HG03280 (cell line): ENCODE data around the gene LAMA1.

Experiments
- ATAC-seq: cut with Tn5 transposase; IDR thresholded peaks from one replicate; pipeline ENCODE4 v1.9.1; 2021; ENCODE audit warnings: mild to moderate bottlenecking, moderate library complexity; ENCODE audit not compliant: unreplicated experiment

LAMA1 gene

GRCh38 chr18:7049951-7050350 is 67.6 kb downstream of the LAMA1 start:
- no peak for ATAC-seq

- no peak for ATAC-seq
Measured at GRCh38 chr18:7048081-7048480, 69.5 kb downstream of the LAMA1 start.

- no peak for ATAC-seq
Measured at GRCh38 chr18:7047336-7047735, 70.3 kb downstream of the LAMA1 start.

- ATAC-seq, result no peak
Measured at GRCh38 chr18:7038330-7038851, 79.2 kb downstream of the LAMA1 start.

GRCh38 chr18:7037470-7037869 is 80.1 kb downstream of the LAMA1 start:
- no peak for ATAC-seq

GRCh38 chr18:7035807-7036206 is 81.8 kb downstream of the LAMA1 start:
- no peak for ATAC-seq

GRCh38 chr18:7034924-7035323 is 82.7 kb downstream of the LAMA1 start:
- no peak for ATAC-seq

GRCh38 chr18:7032537-7032936 is 85.1 kb downstream of the LAMA1 start:
- no peak for ATAC-seq

- ATAC-seq, result no peak
Measured at GRCh38 chr18:7028625-7029024, 89.0 kb downstream of the LAMA1 start.

- ATAC-seq, result no peak
Measured at GRCh38 chr18:7025194-7025593, 92.4 kb downstream of the LAMA1 start.

GRCh38 chr18:7023581-7023980 is 94.0 kb downstream of the LAMA1 start:
- ATAC-seq, result no peak

GRCh38 chr18:7023063-7023580 is 94.5 kb downstream of the LAMA1 start:
- ATAC-seq, result no peak

GRCh38 chr18:7021994-7022840 is 95.4 kb downstream of the LAMA1 start:
- no peak for ATAC-seq

- no peak for ATAC-seq
Measured at GRCh38 chr18:7020995-7021777, 96.4 kb downstream of the LAMA1 start.

GRCh38 chr18:7017013-7017412 is 100.6 kb downstream of the LAMA1 start:
- ATAC-seq, result no peak

GRCh38 chr18:7011142-7011541 is 106.5 kb downstream of the LAMA1 start:
- no peak for ATAC-seq

- no peak for ATAC-seq
Measured at GRCh38 chr18:7004009-7004408, 113.6 kb downstream of the LAMA1 start.

- no peak for ATAC-seq
Measured at GRCh38 chr18:7002107-7002506, 115.5 kb downstream of the LAMA1 start.

- no peak for ATAC-seq
Measured at GRCh38 chr18:7000484-7001096, 117.0 kb downstream of the LAMA1 start.

GRCh38 chr18:6997808-6998207 is 119.8 kb downstream of the LAMA1 start:
- no peak for ATAC-seq

GRCh38 chr18:6994771-6995430 is 122.7 kb downstream of the LAMA1 start:
- ATAC-seq, result no peak
